IPS DF 4.7 (cell line): ENCODE results near the gene RYR3.

Experiments used
- DNase-seq: peaks from one replicate; pipeline ENCODE4 v3.0.0-alpha.2; 2013; ENCODE audit warnings: low spot score; ENCODE audit errors: extremely low read depth

RYR3 gene

DNA sequence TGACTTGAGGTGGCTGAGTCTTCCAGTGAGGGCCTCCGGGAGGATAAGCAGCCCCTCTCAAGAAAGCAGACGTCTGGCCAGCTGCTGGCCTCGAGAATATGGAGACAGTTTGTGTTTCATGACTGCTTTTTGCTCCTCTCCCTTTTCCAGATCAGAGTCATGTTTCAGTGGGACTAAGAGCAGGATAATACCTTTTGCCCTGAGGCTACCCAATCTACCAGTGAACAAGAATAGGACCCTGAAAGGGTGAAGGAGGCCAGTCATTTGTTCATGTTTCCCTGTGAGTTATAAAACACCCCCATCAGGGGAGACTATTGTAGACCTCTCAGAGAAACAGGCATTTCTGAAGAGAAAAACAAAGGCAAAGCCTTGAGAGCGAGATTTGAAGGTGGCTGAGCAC, 137.4 kb downstream of the RYR3 start:
- DNase-seq, result no peak

DNA sequence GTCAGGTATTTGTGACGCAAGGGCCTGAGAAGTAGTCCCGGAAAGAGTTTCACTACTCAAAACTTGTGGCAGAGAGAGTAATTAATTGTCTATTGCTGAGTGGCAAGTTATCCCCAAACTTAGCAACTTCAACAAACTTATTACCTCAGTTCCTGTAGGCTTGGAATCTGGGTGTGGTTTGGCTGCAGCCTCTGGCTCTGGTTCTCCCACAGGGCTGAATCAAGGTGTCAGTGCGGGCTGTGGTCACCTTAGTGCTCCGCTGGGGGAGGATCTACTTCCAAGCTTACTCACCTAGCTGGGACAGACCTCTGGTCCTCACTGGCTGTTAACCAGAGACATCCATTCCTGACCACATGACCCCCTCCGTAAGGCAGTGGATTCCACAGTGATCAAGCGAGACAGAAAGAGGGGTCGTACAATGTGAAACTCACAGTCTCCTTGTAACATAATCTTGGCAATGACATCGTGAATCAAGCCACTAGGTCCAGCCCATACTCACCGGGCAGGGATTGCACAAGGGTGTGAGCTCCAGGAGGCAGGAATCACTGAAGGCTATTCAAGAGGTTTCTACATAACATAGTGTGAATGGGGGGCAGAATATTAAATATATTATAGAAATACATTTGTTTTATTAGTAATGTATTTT, 138.3 kb downstream of the RYR3 start:
- no peak for DNase-seq

DNA sequence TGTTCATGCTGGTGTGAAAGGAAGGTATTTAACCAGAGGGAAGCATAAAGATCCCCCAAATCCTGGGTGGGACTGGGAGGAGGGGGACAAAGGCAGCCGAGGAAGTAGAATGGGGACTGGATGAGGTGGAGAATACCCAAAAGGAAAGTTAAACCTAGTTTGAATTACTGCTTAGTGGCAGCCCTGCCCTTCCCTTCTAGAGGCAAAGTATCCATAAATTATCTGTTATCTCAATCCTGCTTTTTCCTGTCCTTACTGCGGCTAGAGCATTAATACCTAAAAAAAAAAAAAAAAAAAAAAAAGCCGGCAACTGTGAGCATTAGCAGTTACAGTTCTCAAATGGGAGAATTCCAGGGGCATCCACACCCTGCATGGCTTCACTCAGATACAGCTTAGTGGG, 139.0 kb downstream of the RYR3 start:
- DNase-seq, result no peak

DNA sequence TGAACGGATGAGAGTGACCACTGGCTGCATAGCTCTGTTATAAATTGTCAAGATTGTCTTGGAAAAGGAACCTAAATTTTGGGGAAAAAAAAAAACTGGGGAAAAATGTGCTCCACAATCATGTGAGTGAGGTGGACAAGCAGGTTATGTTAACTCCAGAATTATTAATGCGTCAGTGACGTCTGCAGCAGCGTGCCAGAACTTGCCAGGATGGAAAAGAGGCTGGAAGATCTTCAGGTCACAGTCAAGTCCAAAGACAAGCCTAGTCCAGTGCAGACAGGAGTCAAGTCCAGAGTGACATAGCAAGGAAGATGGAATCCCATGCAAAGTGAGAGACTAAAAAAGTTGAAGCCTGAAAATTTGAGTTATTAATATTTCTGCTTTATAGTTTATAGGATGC, 140.6 kb downstream of the RYR3 start:
- no peak for DNase-seq

DNA sequence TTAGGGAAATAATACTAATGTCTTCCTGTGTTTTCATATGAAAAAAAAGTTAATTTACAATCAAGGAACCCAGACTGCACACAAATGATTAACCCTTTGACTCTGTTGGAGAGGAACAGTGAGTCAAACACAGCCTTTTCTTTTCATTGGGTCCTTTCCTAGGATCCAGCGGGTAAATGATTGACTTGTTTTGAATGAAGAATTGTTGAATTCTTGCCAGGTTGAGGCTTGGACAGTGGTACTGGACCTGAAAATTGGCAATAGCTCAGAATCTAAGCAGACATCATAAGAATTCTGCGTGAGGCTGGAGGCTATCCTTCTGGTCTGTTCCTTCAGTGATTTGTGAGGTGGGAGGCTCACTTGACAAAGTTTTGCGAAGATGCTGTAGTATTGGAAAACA, 143.0 kb downstream of the RYR3 start:
- DNase-seq, result no peak

DNA sequence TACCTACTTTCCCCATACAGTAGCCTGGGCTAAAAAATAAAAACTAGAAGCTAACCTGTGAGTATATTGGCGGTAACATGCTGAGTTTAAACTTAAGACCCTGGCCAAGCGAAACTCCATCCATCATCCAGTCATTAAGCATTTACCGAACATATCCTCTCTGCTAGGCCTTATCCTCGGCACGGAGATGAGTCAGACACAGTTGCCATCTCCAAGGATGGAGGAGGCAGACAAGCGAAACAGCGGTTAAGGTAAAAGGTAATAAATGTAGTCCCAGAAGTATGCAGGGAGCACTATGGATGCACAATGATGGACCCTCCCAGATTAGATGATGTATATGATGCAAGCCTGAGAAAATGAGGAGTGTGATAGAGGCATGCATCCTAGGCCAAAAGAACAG, 143.6 kb downstream of the RYR3 start:
- DNase-seq, result no peak

DNA sequence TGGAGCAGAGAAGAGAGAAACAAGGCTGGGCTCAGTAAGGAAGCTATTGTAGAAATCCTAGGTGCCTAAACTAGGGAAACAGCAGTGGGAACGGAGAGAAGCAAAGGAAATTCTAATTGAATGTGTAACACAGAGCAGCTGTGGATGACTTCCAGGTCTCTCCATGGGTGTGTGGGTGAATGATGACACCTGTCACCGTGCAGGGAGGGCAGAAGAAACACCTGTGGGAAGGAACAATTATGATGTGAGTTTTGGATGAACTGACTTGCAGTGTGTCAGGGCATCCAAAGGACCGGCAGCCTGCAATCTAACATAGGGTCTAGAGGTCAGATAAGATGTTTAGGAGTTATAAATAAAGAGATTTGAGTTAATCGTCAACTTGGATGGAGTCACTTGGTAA, 144.2 kb downstream of the RYR3 start:
- no peak for DNase-seq

DNA sequence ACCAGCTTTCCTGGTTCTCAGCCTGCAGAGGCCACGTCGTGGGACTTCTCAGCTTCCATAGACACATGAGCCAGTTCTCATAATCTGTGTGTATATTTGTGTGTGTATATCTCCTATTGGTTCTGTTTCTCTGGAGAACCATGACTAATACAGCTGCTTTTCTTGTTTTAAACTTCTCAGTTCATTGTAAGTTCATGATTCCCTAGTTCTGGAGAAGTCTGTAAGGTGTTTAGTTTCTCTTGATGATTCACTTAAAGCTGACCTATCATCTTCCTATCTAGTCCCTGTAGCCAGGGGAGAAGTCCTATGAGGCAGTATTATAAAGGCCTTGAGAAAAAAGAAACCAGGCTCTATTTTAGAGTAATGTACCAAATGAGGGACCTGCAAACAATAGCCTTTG, 147.7 kb downstream of the RYR3 start:
- no peak for DNase-seq

DNA sequence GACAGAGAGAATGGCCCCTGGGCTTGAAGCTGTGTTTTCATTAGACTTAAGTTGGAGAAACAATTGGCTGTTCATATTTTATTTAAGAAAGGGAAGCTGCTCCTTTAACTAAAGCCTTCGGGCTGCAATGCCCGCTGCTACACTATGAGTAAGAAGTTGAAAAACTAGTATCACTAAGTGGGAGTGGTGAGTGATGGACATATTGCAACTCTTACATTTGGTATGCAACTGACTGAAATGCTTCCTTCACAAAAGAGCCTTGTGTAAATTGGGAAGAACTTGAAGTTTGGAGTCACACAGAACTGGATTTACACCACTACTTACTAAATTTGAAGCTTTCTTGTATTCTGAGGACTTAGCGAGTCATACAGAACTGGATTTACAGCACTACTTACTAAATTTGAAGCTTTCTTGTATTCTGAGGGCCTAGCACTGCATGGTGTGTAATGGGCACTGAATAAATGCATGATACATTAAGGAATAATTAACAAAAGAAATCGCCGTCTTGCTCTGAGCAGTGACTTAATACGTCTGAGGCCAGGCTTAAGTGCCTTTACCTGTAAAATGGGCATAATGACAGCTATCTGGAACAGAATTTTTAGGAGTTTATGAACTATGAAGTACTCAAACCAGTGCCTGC, 149.5 kb downstream of the RYR3 start:
- DNase-seq, result no peak

DNA sequence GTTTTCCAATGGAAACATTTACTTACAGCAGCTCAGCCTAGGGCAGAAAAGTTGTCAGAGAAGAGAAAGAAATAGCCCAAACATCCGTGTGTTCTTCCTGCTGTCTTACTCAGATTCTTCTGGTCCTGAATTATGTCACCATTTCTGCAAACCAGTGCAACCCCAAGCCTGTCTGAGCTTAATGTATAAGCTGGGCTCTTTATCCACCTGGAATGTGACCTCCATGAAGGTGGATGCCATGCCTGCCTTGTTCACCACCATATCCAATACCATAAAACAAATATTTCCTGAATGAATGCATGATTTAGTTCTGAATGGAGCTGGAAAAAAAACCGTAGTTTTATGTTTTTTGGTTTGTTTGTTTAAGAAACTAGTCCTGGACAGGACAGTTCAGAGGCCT, 150.9 kb downstream of the RYR3 start:
- no peak for DNase-seq

DNA sequence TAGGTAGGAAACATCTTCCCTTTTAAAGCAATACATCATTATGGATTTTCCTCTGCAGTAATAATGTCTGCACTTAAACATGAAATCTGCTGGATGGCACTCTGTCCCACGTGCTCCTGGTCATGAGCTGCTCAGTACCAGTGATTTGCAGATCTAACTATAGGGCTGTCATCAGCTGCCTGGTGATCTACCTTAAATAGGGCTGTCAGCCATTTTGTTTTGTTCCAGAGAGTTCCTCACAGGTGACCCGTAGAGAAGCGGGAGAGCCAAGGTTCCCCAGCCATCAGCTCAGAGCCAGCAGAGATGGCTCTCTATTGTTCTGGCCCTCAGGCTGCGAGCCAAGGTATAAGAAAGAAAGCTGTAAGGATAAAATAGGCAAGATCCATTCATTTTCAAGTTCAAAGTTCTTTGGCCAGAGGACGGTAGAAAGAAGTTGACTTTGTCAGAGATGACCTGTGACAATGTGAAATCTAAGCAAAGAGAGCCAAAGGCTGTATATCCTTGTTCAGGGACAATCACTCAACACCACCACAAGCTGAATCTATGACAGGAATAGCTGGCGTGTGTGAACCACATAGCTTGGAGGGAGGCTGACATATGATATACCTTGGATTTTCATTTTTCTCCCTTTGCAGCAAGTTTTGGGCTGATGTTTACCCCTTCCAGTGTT, 156.5 kb downstream of the RYR3 start:
- no peak for DNase-seq

DNA sequence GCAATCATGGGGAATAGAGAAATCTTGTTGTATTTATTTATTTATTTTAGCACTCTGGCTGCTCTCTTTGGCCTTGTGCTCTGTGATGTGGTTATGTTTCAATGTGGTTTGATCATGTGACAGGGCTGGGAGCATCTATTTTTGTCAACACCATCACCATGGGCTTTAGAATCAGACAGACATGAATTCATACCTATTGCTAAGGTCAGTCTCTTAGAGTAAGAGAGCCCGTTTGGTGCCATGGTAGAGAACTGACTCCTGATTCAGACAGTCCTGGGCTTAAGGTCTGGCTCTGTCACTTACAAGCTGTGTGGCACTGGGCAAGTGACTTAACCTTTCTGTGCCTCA, 157.0 kb downstream of the RYR3 start:
- DNase-seq, result no peak

DNA sequence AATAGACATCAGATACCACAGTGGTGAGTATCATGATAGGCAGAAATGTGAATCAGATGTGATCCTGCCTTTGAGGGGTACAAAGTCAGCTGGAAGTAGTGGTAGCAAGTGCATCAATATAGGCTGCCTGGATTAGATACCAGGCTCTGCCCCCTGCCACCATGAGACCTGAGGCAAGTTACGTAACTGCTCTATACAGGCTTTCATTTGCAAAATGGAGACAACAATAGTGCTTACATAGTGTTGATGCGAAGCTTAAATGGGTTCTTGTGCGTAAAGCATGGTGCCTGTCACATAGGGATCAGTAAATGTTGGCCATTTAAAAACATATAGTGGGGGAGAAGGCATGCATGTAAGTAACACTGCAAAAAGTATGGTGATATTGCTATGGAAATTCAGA, 158.0 kb downstream of the RYR3 start:
- no peak for DNase-seq

DNA sequence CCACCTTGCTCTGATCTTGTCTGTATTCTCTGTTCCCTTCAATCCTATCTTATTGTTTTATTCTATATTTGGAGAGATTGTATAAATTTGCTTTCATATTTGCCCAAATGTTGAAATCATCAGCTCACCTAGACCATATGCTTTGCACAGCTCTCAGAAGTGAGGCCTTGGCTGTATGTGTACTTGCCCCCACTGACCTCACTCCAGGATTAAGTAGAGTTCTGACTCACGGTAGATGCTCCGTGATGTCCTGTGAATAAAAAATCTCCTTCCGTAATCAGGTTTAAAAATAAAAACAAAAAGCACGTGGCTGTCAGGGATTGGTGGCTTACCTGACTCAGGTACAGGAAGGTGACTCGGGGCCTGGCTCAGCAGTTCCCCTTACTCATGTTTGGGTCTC, 162.2 kb downstream of the RYR3 start:
- no peak for DNase-seq

DNA sequence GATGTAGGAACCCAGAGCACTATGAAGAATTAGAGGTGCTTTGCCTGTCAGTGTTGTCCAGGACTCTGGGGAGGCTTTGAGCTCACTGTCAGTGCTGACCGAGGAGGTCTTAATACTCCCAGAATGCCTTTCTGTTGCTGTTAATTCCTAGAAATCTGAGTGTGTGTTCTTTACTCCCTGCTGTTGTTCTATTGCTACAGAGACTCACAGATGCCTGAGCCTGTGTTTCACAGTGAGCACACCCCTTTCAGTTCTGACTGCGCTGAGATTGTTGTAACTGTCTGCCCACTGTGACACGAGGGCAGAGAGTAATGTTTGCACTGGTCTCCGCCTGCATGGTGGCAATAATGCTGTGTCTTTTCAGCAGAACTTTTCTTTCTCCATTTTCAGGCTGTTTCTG, 162.9 kb downstream of the RYR3 start:
- DNase-seq, result no peak

DNA sequence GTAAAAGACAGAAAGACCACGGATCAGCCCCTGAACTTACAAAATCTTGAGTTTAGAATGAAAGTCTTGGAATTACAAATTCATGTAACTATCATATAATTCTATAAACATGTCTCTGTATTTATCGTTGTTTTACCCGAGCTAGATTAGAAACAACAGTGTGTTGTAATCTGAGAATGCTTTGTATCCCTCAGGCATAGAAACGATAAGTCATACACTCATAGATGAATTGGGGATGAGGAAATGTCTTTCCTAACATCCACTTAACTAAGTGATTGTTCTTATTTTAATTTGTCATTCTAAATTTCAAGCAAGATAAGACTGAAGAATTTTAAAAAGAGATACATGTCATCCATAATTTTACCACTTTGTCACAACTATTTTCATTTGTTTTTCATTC, 165.3 kb downstream of the RYR3 start:
- no peak for DNase-seq

DNA sequence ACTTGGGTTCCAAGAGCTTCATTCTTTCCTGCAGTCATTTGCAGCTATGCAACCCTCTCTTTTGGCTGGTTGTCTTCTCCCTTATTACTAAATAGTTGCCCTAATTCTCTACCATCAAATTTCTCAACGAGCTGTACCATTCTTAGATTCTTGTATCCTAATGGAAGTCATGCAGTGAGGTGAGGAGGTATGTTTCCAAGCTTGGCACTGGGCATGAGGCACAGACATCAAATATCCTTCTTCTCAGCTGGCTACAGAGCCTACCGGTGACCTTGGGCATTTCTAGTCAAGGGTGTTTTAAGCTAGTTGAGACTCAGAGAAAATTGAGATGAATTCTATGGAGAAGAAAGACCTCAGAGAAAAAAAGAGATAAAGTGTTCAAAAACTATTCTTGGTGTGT, 166.1 kb downstream of the RYR3 start:
- no peak for DNase-seq

DNA sequence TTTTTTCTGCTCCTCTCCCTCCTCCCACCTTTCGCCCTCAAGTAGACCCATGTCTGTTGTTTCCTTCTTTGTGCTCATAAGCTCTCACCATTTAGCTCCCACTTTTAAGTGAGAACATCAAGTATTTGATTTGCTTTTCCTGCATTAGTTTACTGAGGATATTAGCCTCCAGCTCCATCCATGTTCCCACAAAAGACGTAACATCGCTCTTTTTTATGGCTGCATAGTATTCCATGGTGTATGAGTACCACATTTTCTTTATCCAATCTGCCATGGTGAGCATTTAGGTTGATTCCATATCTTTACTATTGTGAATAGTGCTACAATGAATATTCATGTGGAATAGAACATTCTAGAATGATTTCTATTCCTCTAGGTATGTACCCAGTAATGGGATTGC, 178.6 kb downstream of the RYR3 start:
- no peak for DNase-seq

DNA sequence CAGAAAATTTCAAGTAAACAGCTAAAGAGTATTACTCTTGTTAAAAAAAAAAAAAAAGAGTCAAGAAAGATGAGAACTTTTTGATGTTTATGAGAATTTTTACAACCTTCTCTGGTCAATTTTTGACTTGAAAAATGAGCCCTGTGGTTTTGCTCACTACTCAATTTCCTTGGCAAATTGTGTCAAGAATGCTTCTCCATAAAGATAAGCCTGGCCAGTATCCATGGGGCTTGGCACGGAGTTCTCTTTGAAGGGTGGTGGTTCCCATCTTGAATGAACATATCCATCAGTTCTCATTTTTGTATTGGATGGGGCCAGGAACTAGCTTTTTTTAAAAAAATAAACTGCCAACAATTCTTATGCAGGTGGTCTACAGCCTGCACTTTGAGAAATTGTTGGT, 179.9 kb downstream of the RYR3 start:
- DNase-seq, result no peak

DNA sequence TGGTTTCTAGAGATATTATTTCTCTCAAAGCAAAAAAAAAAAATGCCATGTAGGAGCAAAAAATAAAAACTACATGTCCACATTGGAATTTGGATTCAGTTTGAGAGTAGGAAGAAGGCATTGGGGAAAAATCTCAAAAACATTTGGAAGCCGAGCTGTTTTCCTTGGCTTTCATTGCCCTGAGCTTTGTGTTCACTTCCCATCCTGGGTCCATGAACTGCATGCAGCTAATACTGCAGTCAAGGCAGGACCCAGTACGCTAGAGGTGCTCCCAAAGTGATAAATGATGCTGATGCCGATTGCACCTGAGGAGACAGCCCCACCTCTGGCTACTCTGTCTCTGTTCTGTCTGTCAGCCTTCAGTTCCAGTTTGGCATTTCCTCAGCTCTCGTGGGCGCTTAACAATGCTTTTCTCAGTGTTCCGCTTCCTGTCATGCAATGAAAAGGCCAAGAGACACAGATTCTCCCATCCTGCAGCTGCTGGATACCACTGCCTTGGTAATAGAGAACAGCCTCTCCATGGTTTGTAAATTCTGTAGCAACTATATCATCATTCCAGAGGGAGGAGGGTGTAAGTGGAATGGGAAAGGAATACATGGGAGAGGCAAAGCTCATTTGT, 181.8 kb downstream of the RYR3 start:
- DNase-seq, result no peak

DNA sequence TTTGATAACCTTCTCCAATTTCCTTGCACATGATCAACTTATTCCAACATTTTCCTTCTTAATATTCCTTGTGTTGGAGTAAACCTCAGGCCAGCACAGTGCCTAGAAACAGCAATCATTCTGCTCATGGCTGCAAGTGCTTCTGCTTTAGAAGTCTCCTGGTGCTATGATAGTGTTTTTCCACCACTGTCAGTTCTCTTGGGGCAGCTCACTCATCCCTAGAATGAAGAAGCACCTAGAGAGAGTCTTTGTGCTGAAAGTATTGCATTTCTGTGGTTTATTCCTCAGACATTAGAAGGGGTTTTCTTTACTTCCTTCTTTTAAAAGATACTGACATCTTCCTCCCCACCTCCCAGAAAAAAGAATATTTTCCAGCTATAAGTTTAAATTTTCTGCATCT, 183.5 kb downstream of the RYR3 start:
- no peak for DNase-seq

DNA sequence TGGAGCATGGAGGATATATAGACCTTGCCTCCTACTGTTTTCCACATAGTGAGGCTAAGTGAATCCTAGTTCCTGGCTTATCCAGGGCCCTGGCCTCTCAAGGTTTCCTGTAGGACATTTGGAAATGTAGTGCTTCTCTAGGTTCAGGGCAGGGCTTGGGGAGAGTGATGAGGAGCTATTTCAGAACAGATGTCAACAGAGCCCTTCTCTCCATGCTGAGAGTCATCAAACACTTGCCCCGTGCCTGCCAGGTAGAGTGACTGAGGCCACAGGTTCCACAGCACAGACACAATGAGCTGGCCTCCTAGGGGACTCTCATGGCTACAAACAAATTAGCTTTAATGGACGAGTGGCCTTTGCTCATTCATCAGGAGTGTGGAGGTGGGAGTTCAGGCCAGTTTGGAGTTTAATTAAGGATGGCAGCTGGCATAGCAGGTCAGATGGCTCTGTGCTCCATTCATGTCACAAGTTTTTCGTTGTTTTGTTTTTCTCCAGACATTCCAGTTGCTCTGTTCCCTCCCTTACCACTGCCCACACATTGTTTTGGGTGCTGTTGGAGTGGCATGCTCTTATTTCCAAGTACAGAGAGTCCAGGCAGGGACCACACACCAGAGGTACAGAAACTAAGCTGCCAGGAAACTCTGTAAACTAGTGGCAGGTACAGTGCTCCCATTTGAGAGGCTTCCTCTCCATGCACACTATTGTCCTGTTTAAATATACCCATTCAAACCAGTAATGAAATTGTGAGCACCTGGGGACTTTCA, 189.8 kb downstream of the RYR3 start:
- no peak for DNase-seq
